Heart right ventricle (tissue), 16 donors: ENCODE data around the gene TUBG2. TPM values are rescaled to one million over a fixed set of nuclear protein-coding genes. Genes with fewer than 3 reads are reported as not detected.
A peak's percentile ranks its signal among the peaks of the same experiment; 100 is the strongest.

Source experiments
- ATAC-seq, 8 donors: fragments of 200-7000 bp; cut with Tn5 transposase; one replicate each; pipeline ENCODE4 v1.9.1; 2020; ENCODE audit warnings: mild to moderate bottlenecking in 8 of 8, moderate library complexity in 8 of 8, moderate number of reproducible peaks in 1 of 8
- DNase-seq, 2 donors: peaks; one replicate each; pipeline ENCODE4 v3.0.0-alpha.2; 2020
- H3K27ac ChIP-seq, 10 donors: fragments of 200-600 bp; sonication (generic) in 2 of 10; one replicate each; pipeline versions ENCODE4 v1.5.0 to v1.8.0; 2020 to 2022; ENCODE audit warnings: mild to moderate bottlenecking in 3 of 10
- H3K27me3 ChIP-seq, 7 donors: fragments of 200-600 bp; one replicate each; pipeline ENCODE4 v1.8.0; 2021 to 2022; ENCODE audit warnings: mild to moderate bottlenecking in 2 of 7
- H3K36me3 ChIP-seq, 9 donors: fragments of 200-600 bp; sonication (generic) in 1 of 9; one replicate each; pipeline versions ENCODE4 v1.5.0 to v1.8.0; 2020 to 2022; ENCODE audit warnings: mild to moderate bottlenecking in 2 of 9
- H3K4me1 ChIP-seq, 9 donors: fragments of 200-600 bp; sonication (generic) in 1 of 9; one replicate each; pipeline versions ENCODE4 v1.5.0 to v1.8.0; 2020 to 2022; ENCODE audit warnings: mild to moderate bottlenecking in 4 of 9
- H3K4me3 ChIP-seq, 10 donors: fragments of 200-600 bp; sonication (generic) in 2 of 10; one replicate each; pipeline versions ENCODE4 v1.5.0 to v1.8.0; 2020 to 2022; ENCODE audit warnings: mild to moderate bottlenecking in 7 of 10, moderate library complexity in 2 of 10
- H3K9me3 ChIP-seq, 11 donors: fragments of 200-600 bp in 10 of 11; sonication (generic) in 2 of 11; one replicate each; pipeline versions ENCODE4 v1.5.0 to v1.8.0; 2013 to 2022; ENCODE audit warnings: mild to moderate bottlenecking in 2 of 11, control low read depth in 1 of 11, moderate library complexity in 1 of 11
- CTCF ChIP-seq, 9 donors: fragments of 200-600 bp; sonication (generic) in 2 of 9; IDR thresholded peaks; one replicate each; pipeline versions ENCODE4 v1.5.0 to v1.8.0; 2021 to 2022; ENCODE audit warnings: antibody characterized with exemption in 9 of 9, mild to moderate bottlenecking in 5 of 9, moderate library complexity in 1 of 9
- WGBS, 2 donors: extraction: QIAGEN DNeasy Blood & Tissue Kit; methylation state at CpG; one replicate each; pipeline ENCODE4 v1.1.7; 2013; ENCODE audit warnings: inconsistent platforms in 1 of 2; 5-methylcytosine and 5-hydroxymethylcytosine counted together
- intact Hi-C, 10 donors: fragments of 100-400 bp; cut with DNase I; formaldehyde crosslinking; loops; one replicate each; pipeline versions ENCODE4 v1.11.1 to v1.14.2; 2022
- polyA plus RNA-seq, 2 donors: library from polyadenylated mRNA; stranded (reverse); fragments of 200-250 nt; gene quantifications; one replicate each; pipeline ENCODE4 v1.2.3, GENCODE V29; 2013
- total RNA-seq, 10 donors: library from RNA; stranded (reverse); fragmentation: NEBNext Ultra II Directional in 3 of 10; extraction: Animal tissue kit (Norgen Biotek cat#: 25700) in 3 of 10; gene quantifications; one replicate each; pipeline versions ENCODE4 v1.2.1 to v1.2.4, GENCODE V29; 2021 to 2023
- donor health status: Arrhythmogenic right ventricular cardiomyopathy.
- donor health status: ischemic (EF 13 %, LVEDD 7.1; RV severe dilation, severe dysfunction).
- donor health status: healthy with polysubstance abuse.
- donor health status: DM: no; HTN: yes; CAD: no.
- donor health status: DM: no; HTN: no; CAD: no.
- donor health status: ischemic (EF 25% LVEDD 6.9; RV normal size, moderate dysfunction).
- donor health status: ischemic (EF 25% LVEDD 5.7; RV mildly dilated, moderate dysfunction).
- donor health status: healthy.
- donor health status: DM: yes; HTN: yes; CAD: no.
- donor health status: Ischemic cardiomyopathy.
- donor health status: ischemic (EF 35%, LVEDD 5.7; RV mildly dilated, moderate dysfunction).
- donor health status: nonischemic (EF 11% LVEDD 7.7; RV severe dilation, severe dysfunction).
- donor health status: DM: yes; HTN: yes; CAD: no.
- donor health status: PGD.
- donor health status: ischemic (EF 29% LVEDD 5.4; RV normal size, mild dysfunction).
- donor health status: nonischemic (EF 23%, LVEDD 6.1; RV moderate dilation, normal function).

TUBG2 gene
- total and polyA plus RNA-seq, 12 donors = 9.8 to 21.3 (median 14.7) TPM

GRCh38 chr17:42675348-42675964, 16.4 kb downstream of the TUBG2 start:
- intact Hi-C loops = loop anchor here in 6 of 10 donors (5.0 kb wide), 4 partner anchors 58 to 253 kb away; partner anchors contain the start of genes PSMC3IP (in 3 of the 6), RETREG3 (in 3 of the 6), TUBG1 (in 3 of the 6) and CAVIN1 (in 1 of the 6)
- H3K4me1 ChIP-seq = peaks cover 32 to 80% (median 55%) of the 10 kb centered on the region in 9 donors
- 1 to 3% methylated on average over 25 to 27 of the region's 27 CpGs for WGBS, 2 donors

GRCh38 chr17:42675965-42676423, 16.9 kb downstream of the TUBG2 start:
- DNase-seq = peak; percentile 56 to 74
- Histone ChIP-seq H3K4me3 (peak overlapping the region; percentile 72 to 99 (median 94)), H3K9me3 (no peaks in the 10 kb centered on the region), H3K4me1 (peaks cover 32 to 80% (median 60%) of the 10 kb centered on the region in 9 donors), H3K27ac (peak overlapping the region; percentile 70 to 98 (median 95)), H3K27me3 (peaks cover 0 to 58% (median 0%) of the 10 kb centered on the region in 7 donors), H3K36me3 (peaks cover 0 to 30% (median 24%) of the 10 kb centered on the region in 9 donors)
- ATAC-seq = peak in 5 of 8 donors; percentile 3 to 31 (median 11)
- 0 to 1% methylated on average over 40 to 43 of the region's 43 CpGs for WGBS, 2 donors
- intact Hi-C loops = loop anchor here in 6 of 10 donors (5.0 kb wide), 4 partner anchors 59 to 254 kb away; partner anchors contain the start of genes PSMC3IP (in 3 of the 6), RETREG3 (in 3 of the 6), TUBG1 (in 3 of the 6) and CAVIN1 (in 1 of the 6)
- peak in 1 of 9 donors; percentile 1 for TF ChIP-seq CTCF (IDR thresholded peaks at IDR 0.05)

More at GRCh38 chr17:42675348-42675964, 16.4 kb downstream of the TUBG2 start:
- Histone ChIP-seq H3K27ac (peak overlapping the region; percentile 70 to 98 (median 95)), H3K36me3 (peaks cover 0 to 36% (median 29%) of the 10 kb centered on the region in 9 donors), H3K27me3 (peaks cover 0 to 63% (median 0%) of the 10 kb centered on the region in 7 donors), H3K4me3 (peak overlapping the region; percentile 72 to 99 (median 94)), H3K9me3 (no peaks in the 10 kb centered on the region)
- peak in 5 of 8 donors; percentile 1 to 24 (median 5) for ATAC-seq
- peak; percentile 62 to 77 for DNase-seq
- no peak for TF ChIP-seq CTCF (IDR thresholded peaks at IDR 0.05)

- H3K27ac ChIP-seq = peak within 1 kb of the TSS; percentile 70 to 98 (median 96)
- peak in 6 of 9 donors; percentile 15 to 49 (median 32) for TF ChIP-seq CTCF (IDR thresholded peaks at IDR 0.05)
- H3K27me3 ChIP-seq = peaks cover 0 to 56% (median 0%) of the 10 kb centered on the region in 7 donors
- H3K4me1 ChIP-seq = peaks cover 32 to 81% (median 65%) of the 10 kb centered on the region in 9 donors
- H3K4me3 ChIP-seq = peak within 1 kb of the TSS; percentile 72 to 99 (median 94)
- WGBS, 2 donors = 0 to 1% methylated on average over 49 to 51 of the region's 51 CpGs
- intact Hi-C loops = loop anchor here in 6 of 10 donors (5.0 kb wide), 4 partner anchors 59 to 254 kb away; partner anchors contain the start of genes PSMC3IP (in 3 of the 6), RETREG3 (in 3 of the 6), TUBG1 (in 3 of the 6) and CAVIN1 (in 1 of the 6)
- no peak for DNase-seq
- no peaks in the 10 kb centered on the region for H3K9me3 ChIP-seq
- peaks cover 0 to 25% (median 20%) of the 10 kb centered on the region in 9 donors for H3K36me3 ChIP-seq
- ATAC-seq = peak in 6 of 8 donors; percentile 0 to 10 (median 0)
These were observed 17.4 kb downstream of the TUBG2 start, which contains the start of gene PLEKHH3 for GRCh38 chr17:42676424-42677011. Gene PLEKHH3 (minus strand): TSS chr17:42676994. CDS start chr17:42676563, 431 bp downstream.
